Measurements from ENCODE around the gene UBASH3B.

UBASH3B gene

DNA sequence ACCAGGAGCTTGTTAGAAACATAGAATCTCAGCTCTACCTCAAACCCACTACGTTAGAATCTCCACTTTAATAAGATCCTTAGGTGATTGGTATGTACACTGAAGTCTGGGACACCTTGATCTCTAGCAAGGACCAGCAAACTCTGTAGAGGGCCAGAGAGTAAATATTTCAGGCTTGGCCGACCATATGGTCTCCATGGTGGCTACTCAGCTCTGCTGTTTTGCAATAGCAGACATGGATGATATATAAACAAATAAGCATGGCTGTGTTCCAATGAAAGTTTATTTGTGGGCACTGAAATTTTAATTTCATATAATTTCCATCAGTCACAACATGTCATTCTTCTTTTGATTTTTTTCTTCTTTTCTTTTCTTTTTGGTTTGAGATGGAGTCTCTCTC lies 23.9 kb downstream of the UBASH3B start:
- DNase-seq: no peak

DNA sequence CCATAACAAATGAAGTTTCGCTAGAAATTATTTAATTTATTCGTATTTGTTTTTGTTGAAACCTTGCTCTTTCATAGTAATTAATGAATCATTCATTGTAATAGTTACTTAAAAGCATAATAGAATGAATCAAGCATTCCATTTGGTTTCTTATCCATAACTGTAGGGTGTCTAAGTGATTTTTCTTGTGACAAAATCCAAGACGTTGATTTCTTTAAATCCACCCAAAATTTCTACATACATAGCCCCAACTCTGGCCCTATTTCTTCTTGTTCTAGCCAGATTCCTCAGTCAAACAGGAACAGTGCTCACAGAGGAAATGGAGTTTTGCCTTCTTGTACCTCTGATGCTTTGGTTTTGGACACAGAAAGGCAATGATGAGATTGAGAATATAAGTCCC lies 25.5 kb downstream of the UBASH3B start:
- no peak for DNase-seq

DNA sequence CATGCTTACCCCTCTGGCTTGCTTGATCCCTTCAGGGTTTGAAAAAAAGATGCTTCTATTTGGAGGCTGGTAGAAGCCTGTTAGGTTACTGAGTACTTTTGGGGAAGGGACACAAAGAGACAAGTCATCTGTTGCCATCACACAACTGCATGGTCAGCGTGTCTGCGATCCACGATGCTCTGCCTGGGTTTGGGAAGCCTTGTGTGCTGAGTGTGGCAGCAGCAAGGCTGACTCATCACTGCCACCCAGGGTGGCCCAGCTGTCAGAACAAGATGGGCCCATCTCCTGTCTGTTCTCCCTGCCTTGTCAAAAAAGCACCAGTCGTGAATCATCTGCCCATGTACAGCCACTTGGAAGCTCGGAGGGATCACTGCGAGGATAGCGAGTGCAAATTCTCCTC lies 26.2 kb downstream of the UBASH3B start:
- no peak for DNase-seq

DNA sequence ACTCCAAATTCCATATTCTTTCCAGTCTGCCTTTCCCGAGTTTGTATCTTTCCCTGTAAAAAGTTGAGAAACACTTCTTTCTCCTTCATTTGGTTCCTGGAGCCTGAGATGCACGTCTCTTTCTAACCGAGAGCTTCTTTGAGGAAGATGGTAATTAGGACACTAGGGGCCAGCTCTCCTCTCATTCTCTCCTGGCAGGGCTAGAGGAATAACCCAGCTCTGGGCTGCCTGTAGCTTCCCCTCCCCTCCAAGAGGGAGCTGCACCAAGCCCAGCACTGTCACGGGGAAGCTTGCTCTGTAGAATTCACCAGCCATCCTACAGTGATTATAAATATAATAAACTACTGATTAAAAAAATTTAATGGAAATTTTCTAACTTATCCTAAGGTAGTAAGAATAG lies 26.9 kb downstream of the UBASH3B start:
- DNase-seq: no peak

DNA sequence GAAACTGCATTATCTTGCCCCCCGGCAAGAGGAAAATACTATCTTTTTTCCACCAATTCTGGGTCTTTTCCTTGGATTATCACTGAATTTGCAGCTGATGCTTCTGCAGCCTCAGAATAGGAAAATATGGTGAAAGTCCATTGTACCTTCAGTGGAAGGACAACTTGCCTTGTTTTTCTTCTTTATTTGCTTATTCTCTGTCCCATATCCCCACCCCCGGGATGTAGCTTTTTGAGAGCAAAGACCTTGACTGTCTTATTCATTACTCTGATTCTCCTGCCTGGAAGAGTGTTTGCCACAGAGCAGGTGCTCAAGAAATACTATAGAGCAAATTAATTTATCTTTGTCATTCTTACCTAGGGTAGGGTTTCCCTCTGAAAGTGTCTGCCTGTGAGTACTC lies 29.5 kb downstream of the UBASH3B start:
- no peak for DNase-seq

DNA sequence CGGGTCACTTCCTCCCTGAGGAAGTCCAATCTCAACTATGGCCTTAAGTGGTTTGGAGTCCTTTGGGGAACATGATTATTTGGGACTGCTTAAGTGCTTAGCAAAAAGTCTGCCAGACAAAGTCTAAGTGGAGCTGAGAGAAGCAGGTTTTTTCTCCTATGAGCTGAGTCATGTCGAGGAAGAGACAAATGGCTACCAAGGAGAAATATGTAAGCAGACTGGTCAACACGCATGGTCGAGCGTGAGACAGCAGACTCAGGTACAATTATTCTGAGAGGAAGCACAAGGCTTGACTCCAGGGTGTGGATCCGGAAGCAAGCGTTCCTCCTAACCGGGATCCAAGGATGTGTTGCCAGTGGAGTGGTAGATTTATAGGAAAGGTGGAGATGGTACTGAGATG lies 30.6 kb downstream of the UBASH3B start:
- no peak for DNase-seq

DNA sequence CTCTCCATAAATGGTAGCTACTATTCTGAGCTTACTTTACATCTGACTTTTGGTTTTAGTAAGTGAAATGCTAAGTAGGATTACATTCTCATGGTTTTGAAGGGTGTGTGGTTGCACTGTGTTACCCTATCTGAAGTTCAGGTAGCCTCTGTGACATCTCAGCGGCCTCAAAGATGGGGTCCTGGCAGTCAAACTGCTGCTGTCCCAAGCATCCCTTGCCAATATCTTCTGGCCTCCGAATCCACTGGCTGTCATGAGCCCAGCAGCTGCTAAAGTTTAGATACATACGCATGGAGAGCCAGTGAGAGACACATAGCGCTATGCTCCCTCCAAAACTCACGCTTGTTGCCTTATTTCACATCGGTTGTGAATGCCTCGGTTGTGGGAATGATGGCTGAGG lies 34.9 kb downstream of the UBASH3B start:
- DNase-seq: no peak

DNA sequence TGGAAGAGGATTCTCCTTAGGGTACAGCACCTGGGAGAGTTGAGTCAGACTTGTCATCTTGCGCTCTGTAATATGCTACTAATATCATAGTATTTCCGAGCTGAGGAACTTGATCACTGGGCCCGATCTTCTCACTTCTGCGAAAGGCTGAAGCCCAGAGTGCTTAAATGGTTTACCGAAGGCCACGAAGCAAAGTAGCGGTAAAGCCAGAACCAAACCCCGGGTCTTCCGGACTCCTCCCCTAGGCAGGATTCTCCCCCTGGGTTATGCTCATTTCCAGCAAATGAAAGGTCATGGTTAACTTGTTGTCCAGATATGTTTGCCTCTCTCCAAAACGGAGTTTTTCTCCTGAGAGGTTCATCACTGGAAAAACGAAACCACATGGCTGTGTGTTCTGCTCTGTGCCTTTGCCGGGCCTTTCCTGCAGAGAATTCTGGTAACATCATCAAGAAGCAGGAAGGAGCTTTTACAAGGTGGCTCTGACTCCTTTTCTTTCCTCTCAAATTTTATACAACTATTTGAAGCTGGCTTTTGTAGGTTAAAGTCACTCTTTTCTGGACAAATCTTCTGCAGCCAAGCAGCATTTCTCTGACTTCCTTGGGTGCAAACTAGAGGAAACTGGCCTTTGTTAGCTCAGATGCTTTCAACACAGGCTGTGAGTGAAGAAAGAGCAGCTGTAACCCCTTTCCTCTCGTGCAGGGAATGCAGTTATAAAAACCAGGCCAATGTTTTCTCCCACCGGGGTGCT lies 35.5 kb downstream of the UBASH3B start:
- DNase-seq: no peak

DNA sequence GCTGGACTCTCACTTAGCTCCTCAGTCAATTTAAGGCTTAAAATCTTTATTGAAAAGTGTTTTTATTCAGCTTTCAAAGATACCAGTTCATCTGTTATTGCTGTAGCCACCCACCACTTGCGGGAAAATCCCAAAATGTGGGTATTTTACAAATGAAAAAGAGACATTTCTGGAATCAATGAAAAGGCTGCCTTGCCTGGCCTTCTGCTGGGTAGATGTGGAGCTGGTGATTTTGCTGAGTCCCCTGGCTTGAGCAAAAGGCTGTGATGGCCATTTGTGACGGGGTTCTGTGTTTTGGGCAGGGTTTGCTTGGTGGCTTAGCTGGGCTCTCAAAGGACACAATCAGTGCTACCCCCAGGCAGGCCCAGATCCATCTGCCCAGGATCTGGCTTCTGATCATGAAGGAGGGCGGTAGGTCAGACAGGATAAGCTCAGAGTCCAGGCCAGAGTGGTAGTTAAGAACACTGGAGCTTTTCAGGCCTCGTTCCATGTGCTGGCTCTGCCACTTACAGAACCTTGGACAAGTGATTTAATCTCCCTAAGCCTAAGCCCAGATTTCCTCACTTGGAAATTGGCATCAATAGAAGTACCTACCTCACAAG lies 36.1 kb downstream of the UBASH3B start:
- DNase-seq: no peak

DNA sequence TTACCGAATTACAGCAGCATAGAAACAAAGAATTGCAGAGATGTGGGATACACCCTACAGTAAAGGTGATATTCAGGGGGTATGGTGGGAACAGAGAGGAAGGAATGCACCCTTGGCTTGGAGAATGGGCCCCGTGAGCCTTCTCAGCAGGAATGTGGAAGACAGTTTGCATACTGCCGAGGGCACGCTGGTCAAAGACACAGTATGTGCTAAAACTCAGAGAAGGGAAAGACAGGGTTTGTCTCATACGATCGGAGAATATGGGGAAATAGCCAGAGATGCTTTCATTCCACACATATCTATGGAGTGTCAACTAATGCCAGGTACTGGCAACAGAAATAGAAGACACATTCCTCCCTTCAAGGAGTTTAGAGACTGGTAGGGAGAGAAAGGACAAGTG lies 36.9 kb downstream of the UBASH3B start:
- DNase-seq: no peak

DNA sequence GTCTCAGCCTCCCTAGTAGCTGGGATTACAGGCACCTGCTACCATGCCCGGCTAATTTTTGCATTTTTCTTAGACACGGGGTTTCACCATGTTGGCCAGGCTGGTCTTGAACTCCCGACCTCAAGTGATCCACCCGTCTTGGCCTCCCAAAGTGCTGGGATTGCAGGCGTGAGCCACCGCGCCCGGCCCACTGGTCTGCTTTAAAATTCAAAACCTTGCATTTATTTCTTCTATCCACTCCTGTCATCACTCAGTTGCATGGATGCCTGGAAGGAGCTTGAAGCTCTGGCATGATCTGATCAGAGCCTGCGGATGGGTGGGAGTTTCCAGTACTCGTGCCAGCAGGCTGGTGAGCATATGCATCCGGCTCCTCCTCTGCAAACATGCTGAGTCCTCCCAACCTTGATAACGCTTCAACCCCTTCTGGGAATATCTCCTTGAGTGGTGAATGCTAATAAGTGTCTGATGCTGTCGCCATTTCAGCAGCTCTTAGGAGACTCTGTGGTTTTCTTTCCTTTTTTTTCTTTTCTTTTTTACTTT lies 39.6 kb downstream of the UBASH3B start:
- no peak for DNase-seq

DNA sequence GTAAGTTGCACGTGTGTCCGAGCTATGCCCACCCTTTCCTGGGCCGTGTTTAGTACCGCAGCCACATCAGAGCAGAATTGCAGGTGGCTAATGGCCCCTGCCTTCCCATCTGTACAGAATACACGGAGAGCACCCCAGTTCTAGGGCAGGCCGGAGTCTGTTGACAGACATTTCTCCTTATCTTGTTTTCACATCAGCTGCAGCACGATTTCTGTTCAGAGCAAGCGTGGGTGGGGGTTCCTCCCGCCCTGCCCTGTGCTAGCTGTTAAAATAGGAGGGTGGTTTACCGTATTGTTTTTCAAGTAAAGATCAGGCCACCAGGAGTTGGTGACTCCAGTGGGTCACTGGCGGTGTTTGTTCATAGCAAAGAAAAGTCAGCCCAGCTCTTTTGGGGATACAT lies 41.1 kb downstream of the UBASH3B start:
- DNase-seq: peak; percentile 62

DNA sequence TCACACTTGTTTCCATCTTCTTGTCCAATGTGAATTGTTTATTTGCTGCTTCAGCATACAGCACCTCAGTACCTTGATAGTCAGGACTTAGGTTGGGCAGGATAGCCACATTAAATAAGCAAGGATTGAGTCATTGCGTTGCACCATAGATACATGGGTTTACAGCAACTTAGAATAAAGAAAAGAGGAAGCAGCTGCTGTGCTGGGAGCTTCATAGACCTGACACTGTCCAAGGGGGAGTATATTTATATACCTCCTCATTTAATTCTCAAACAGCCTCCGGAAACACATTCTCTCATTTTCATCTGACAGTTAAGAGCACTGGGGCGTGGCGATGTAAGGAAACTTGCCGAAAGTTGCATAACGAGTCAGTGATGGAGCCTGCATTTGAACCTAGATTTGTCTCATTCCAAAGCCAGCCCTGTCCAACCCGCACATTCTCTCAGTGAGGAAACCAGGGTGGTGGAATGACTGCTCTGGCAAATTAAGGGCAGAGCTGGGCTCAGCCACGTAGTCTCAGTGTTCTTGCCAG lies 42.2 kb downstream of the UBASH3B start:
- peak; percentile 51 for DNase-seq

DNA sequence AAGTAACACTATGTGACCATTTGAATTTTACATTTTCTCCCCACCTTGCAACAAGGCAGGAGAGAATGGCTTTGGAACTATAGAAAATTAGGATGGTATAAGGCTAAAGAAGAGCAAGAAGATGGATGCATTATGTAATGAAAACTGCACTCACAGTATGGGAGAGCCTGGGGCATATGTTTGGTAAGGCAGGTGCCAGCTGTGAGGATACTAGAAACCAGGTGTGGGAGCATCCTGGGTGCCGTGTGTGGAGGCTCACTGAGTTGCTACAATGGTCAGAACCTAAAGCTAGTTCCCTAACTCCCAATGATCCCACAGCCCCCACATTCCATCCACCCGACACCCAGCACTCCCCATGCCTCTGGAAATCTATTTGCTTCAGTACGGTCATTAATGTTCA lies 42.9 kb downstream of the UBASH3B start:
- DNase-seq: no peak

DNA sequence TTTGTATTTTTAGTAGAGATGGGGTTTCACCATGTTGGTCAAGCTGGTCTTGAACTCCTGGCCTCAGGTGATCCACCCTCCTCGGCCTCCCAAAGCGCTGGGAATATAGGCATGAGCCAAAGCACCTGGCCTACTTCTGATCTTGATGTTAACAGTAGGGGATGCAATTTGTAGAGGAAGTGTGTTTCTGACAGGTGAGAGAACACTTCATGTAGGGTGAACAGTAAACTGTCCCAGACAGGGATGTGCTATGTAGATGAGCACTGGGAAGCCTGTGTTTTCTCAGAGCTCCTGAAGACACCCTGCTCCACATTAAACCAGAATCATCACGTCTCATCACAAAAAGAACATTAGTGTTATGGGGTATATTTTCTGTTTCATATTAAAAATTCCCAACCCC lies 45.1 kb downstream of the UBASH3B start:
- DNase-seq: no peak

DNA sequence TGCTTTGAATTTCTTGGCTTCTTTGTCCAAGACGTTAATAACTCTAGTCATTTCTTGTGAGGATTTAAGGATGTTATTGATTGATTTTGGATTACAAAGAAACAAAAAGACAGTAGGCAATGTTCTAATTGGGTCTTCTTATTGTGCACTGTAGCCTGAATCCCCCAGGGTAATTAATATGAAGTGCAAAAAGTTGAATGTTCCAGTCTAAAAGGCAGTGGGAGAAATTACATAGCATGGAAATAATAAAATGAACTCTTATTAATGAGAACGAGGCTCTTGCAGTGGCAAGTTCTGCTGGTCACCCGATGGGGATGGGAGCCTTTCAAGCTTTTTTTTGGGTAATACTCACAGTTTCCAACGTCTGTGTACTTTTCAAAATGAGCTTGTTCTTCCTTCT lies 45.6 kb downstream of the UBASH3B start:
- no peak for DNase-seq

DNA sequence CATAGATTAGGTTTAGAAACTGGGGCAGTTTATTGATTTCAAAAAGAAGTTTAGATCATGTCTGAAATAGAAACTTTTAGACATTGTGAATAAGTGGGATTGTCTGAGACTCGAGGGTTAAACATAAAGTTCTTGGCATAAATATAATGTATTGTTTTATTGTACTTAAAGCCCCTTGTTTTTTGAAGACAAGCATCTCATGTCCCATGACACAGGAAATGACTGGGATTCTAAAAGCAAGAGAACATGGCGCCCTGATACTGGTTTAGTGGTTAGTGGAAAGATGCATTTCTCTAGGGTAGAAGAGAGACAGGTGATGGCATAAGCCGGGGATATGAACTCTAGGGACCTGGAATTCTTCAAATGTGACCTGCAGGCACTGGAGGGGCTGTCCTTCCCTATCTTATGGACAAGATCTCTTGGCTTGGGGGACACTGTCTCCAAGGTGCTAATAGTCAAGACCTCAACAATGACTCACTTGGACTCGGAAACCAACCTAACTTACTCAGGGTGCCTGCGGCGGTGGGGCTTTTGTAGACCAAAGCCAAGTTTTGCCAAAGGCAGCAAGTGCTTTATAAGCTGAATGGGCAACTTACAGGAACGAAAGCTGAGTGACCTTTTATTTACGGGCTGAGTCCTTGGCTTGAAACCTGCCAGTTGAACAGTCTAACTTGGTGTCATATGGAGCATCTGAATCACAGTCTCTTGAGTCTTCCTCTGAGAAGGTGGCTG lies 48.2 kb downstream of the UBASH3B start:
- DNase-seq: no peak

DNA sequence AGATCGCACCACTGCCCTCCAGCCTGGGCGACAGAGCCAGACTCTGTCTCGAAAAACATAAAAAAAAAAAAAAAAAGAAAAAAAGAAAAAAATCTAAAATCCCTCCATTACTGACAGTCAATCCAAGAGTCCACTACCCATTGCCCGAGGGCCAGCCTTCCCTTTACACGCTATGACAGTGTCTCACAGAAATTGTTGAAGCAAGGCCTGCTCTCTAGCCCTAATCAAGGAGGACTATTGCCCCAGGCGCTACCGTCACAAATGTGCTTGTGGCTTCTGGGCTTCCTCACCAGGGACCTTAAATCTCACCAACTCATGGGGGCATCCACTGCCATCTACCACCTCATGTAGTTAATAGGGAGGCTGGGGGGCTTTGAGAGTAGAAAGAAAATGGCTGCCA lies 49.9 kb downstream of the UBASH3B start:
- DNase-seq: no peak

DNA sequence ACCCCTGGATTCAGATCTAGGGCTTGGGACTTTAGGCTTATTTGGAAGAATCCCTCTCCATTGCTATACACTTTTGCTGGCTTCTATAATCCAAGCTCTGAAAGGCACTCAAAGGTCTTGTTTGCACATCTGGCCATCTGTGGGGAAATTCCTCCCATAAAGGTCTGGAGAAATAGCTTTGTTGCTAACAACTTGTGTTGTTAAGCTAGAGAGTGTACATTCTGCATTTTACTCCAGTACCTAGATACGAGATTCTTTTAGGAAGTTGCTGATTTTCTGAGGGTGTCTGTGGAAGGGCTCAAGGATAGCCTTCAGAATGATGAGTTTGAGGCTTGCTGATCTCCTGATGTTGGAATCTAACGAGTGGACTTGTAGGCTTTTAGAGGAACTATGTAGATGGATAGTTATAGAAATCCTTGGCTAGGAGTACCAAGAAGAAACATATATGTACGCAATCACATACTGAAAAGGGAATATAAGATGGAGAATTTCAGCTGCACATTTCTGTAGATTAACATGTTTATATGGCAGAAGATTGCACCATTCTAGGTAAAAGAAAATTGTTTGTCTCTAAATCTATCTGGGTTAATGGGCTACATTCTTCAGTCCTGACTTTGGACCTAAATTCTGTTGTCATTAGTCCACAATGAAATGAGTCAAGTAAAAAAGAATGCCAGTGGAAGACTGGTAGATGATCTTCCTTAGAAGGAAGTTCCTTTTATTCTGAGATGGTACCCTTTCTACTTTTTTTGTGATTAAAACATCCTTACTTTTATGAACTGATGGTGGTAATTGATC lies 51.0 kb downstream of the UBASH3B start:
- DNase-seq: no peak

DNA sequence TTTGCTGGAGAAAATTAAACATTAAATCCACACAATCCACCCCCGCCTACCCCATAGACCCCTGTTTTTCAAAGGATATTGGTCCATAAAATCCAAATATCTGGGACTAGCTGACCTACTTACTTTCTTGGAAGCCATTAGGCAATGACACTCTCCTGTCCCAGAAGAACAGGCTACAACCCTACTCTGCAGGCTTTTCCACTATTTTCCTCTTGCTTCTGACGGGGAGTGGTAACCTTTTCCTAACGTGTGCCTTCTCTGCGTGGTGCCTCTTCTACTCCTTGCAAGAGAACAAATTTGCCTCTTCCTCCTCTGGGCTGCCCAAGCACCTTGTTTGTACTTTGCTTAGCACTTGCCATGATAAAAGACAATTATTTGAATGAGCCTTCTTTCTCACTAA lies 51.6 kb downstream of the UBASH3B start:
- no peak for DNase-seq

DNA sequence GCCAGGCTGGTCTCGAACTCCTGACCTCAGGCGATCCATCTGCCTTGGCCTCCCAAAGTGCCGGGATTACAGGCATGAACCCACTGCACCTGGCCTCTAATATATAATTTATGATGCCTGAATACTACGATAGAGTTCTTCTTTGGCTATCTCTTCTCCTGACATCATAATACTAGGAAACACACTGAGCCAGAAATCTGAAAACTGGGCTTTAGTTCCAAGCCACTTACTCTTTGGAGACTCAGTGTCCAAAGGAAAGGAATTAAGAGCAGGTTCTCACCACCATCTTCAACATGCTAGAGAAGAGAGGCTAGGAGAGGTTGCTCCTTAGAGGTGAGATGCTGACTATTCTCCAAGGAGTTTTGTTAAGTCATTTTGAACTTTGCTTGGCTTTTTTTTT lies 52.4 kb downstream of the UBASH3B start:
- no peak for DNase-seq

DNA sequence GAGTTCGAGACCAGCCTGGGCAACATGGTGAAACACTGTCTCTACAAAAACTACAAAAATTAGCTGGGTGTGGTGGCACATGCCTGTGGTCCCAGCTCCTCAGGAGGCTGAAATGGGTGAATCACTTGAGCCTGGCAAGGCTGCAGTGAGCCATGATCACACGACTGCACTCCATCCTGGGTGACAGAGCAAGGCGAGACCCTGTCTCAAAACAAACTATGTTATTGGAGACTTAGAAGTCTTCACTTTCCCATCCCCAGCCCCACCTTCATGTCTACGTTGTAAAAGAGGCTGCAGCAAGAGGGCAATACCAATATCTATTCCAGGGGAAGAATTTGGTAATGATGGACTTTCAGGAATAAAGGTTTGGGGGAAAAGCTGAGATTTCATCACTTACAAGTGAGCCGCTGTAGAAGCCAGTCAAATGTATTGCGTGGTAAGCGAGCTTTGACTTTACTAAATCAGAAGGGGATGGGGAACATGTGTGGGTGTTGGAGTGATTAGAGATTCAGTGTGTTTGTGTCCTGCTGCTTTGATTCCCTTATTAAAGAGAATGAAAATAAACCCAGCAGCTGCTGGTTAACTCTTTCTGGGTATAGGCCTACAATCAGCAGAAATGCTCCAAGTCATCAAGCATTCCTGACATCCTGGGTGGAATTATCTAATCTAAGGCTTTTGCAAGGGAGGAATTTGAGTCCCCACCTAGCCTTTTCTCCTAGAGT lies 53.7 kb downstream of the UBASH3B start:
- DNase-seq: no peak

Data from CD4-positive, alpha-beta T cell treated with Interferon gamma for 1 hour (primary cell).